Heart left ventricle (tissue), 16 donors: ENCODE results near the gene KRT76. TPM values are rescaled to one million over a fixed set of nuclear protein-coding genes. Genes with fewer than 3 reads are reported as not detected.

Source experiments
- ATAC-seq, 4 donors: fragments of 200-7000 bp; cut with Tn5 transposase; one replicate each; pipeline ENCODE4 v1.9.1; 2020 to 2022; ENCODE audit warnings: moderate library complexity in 4 of 4, mild to moderate bottlenecking in 3 of 4, moderate number of reproducible peaks in 1 of 4
- DNase-seq, 5 donors: peaks; one replicate each; pipeline ENCODE4 v3.0.0-alpha.2; 2020
- H3K27ac ChIP-seq, 12 donors: fragments of 200-600 bp; sonication (generic) in 4 of 12; one replicate each; pipeline versions ENCODE4 v1.5.0 to v1.8.0; 2016 to 2022; ENCODE audit warnings: mild to moderate bottlenecking in 2 of 12
- H3K27me3 ChIP-seq, 9 donors: fragments of 200-600 bp; sonication (generic) in 2 of 9; one replicate each; pipeline versions ENCODE4 v1.5.1 to v1.8.0; 2016 to 2022; ENCODE audit warnings: mild to moderate bottlenecking in 3 of 9
- H3K36me3 ChIP-seq, 9 donors: fragments of 200-600 bp; sonication (generic) in 2 of 9; one replicate each; pipeline versions ENCODE4 v1.5.0 to v1.8.0; 2018 to 2022; ENCODE audit warnings: mild to moderate bottlenecking in 2 of 9
- H3K4me1 ChIP-seq, 12 donors: fragments of 200-600 bp; sonication (generic) in 4 of 12; one replicate each; pipeline versions ENCODE4 v1.5.0 to v1.8.0; 2016 to 2022; ENCODE audit warnings: mild to moderate bottlenecking in 3 of 12
- H3K4me3 ChIP-seq, 12 donors: fragments of 200-600 bp; sonication (generic) in 4 of 12; one replicate each; pipeline versions ENCODE4 v1.5.0 to v1.8.0; 2017 to 2022; ENCODE audit warnings: mild to moderate bottlenecking in 9 of 12, moderate library complexity in 4 of 12
- H3K9me3 ChIP-seq, 12 donors: fragments of 200-600 bp; sonication (generic) in 4 of 12; one replicate each; pipeline versions ENCODE4 v1.5.0 to v1.8.0; 2016 to 2022; ENCODE audit warnings: mild to moderate bottlenecking in 1 of 12
- POLR2A ChIP-seq, 2 donors: fragments of 450-650 bp; IDR thresholded peaks; one replicate each; pipeline ENCODE4 v1.6.1; 2017; ENCODE audit warnings: antibody characterized with exemption in 2 of 2, mild to moderate bottlenecking in 2 of 2, moderate library complexity in 2 of 2
- WGBS, 4 donors: extraction: QIAGEN DNeasy Blood & Tissue Kit in 2 of 4; methylation state at CpG; one replicate each; pipeline versions ENCODE4 v1.1.5 to v1.1.7; 2013 to 2018; 5-methylcytosine and 5-hydroxymethylcytosine counted together
- intact Hi-C, 10 donors: fragments of 100-400 bp; cut with DNase I; formaldehyde crosslinking; loops; one replicate each; pipeline versions ENCODE4 v1.11.1 to v1.14.2; 2022
- polyA plus RNA-seq, 2 donors: library from polyadenylated mRNA; stranded (reverse); fragments of 200-250 nt; gene quantifications; one replicate each; pipeline ENCODE4 v1.2.3, GENCODE V29; 2013
- total RNA-seq, 9 donors: library from RNA; depleted of rRNA in 2 of 9; stranded (reverse); fragments of >200 nt in 2 of 9; fragmentation: NEBNext Ultra II Directional in 3 of 9; extraction: Animal tissue kit (Norgen Biotek cat#: 25700) in 3 of 9; gene quantifications; one replicate each; pipeline versions ENCODE4 v1.1.0 to v1.2.4, GENCODE V29; 2016 to 2023
- TF ChIP-seq, protein P1 (sequence below), 12 donors: fragments of 200-600 bp; sonication (generic) in 4 of 12; IDR thresholded peaks; one replicate each; pipeline versions ENCODE4 v1.5.0 to v1.8.0; 2018 to 2022; ENCODE audit warnings: antibody characterized with exemption in 12 of 12, mild to moderate bottlenecking in 5 of 12
- donor health status: ischemic (EF 13 %, LVEDD 7.1; RV severe dilation, severe dysfunction).
- donor health status: healthy with polysubstance abuse.
- donor health status: DM: no; HTN: yes; CAD: no.
- donor health status: DM: no; HTN: no; CAD: no.
- donor health status: ischemic (EF 25% LVEDD 6.9; RV normal size, moderate dysfunction).
- donor health status: ischemic (EF 25% LVEDD 5.7; RV mildly dilated, moderate dysfunction).
- donor health status: healthy.
- donor health status: DM: yes; HTN: yes; CAD: no.
- donor health status: ischemic (EF 35%, LVEDD 5.7; RV mildly dilated, moderate dysfunction).
- donor health status: nonischemic (EF 11% LVEDD 7.7; RV severe dilation, severe dysfunction).
- donor health status: DM: yes; HTN: yes; CAD: no.
- donor health status: PGD.
- donor health status: ischemic (EF 29% LVEDD 5.4; RV normal size, mild dysfunction).
- donor health status: nonischemic (EF 23%, LVEDD 6.1; RV moderate dilation, normal function).

The KRT76 gene
- total and polyA plus RNA-seq, 11 donors: not detected

- intact Hi-C loops: no loop called here
- no peak overlapping the region for H3K4me3 ChIP-seq
- ATAC-seq (no peak), DNase-seq (no peak)
- peaks cover 0 to 28% (median 0%) of the 10 kb centered on the region in 9 donors for H3K27me3 ChIP-seq
- H3K36me3 ChIP-seq: no peaks in the 10 kb centered on the region
- H3K4me1 ChIP-seq: no peaks in the 10 kb centered on the region
- TF ChIP-seq POLR2A (IDR thresholded peaks at IDR 0.05): no peak
- TF ChIP-seq, protein P1, sequence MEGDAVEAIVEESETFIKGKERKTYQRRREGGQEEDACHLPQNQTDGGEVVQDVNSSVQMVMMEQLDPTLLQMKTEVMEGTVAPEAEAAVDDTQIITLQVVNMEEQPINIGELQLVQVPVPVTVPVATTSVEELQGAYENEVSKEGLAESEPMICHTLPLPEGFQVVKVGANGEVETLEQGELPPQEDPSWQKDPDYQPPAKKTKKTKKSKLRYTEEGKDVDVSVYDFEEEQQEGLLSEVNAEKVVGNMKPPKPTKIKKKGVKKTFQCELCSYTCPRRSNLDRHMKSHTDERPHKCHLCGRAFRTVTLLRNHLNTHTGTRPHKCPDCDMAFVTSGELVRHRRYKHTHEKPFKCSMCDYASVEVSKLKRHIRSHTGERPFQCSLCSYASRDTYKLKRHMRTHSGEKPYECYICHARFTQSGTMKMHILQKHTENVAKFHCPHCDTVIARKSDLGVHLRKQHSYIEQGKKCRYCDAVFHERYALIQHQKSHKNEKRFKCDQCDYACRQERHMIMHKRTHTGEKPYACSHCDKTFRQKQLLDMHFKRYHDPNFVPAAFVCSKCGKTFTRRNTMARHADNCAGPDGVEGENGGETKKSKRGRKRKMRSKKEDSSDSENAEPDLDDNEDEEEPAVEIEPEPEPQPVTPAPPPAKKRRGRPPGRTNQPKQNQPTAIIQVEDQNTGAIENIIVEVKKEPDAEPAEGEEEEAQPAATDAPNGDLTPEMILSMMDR (IDR thresholded peaks at IDR 0.05): no peak
- 73 to 84% (median 79%) methylated on average over 11 to 16 of the region's 16 CpGs for WGBS, 4 donors
- no peak overlapping the region for H3K27ac ChIP-seq
- no peaks in the 10 kb centered on the region for H3K9me3 ChIP-seq
Measured at GRCh38 chr12:52822771-52823510, 45.8 kb upstream of the KRT76 start.

DNA sequence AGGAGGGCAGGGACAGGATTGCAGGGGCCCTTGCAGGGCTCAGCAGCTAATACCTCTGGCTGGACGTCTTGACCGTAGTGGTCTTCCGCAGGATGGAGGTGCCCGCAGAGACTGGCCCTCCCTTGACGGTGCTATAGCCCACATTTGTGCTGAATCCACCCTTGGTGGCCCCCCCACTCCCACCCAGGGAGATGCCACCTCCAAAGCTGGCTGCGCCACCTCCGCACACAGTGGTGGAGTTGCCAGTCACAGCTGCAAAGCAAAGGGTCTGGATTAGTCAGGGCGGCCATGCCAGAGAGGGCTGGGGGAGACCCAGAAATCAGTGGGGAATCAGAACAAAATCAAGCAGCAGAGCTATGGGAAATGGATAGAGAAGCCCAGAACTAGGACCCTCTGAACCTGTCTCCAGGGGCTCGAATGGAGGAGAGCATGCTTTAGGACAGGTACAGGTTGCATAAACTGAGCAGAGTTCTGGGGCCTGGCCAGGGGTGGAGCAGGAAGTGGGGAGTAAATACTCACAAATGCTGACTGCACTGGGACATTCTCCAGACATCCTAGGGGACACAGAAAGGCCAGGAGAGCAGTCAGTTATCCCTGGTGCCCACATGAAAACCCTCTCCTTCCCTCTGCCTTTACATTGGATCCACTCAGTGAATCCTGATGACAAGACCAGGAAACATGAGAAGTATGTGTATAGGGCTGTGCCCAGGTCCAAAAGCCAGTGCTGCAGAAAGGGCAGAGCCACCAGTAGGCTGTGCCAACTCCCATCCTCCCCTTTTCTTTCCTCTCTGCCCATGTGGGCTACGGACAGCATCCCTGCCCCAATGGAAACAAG, 44.9 kb upstream of the KRT76 start:
- H3K4me3 ChIP-seq: no peak overlapping the region
- intact Hi-C loops: no loop called here
- no peak overlapping the region for H3K27ac ChIP-seq
- TF ChIP-seq, protein P1 (IDR thresholded peaks at IDR 0.05): no peak
- no peak for TF ChIP-seq POLR2A (IDR thresholded peaks at IDR 0.05)
- WGBS, 4 donors: 78 to 87% (median 82%) methylated on average over 10 of the region's 10 CpGs
- no peaks in the 10 kb centered on the region for H3K36me3 ChIP-seq
- DNase-seq: no peak
- no peaks in the 10 kb centered on the region for H3K9me3 ChIP-seq
- ATAC-seq: no peak
- no peaks in the 10 kb centered on the region for H3K4me1 ChIP-seq
- peaks cover 0 to 36% (median 0%) of the 10 kb centered on the region in 9 donors for H3K27me3 ChIP-seq

- WGBS, 4 donors: 82 to 90% (median 86%) methylated on average over 4 of the region's 4 CpGs
Measured at GRCh38 chr12:52821071-52821730, 44.1 kb upstream of the KRT76 start.

More at GRCh38 chr12:52821071-52821730, 44.1 kb upstream of the KRT76 start:
- DNase-seq (no peak), ATAC-seq (no peak)
- Histone ChIP-seq H3K4me3 (no peak overlapping the region), H3K9me3 (no peaks in the 10 kb centered on the region), H3K27ac (no peak overlapping the region), H3K36me3 (no peaks in the 10 kb centered on the region), H3K4me1 (no peaks in the 10 kb centered on the region), H3K27me3 (peaks cover 0 to 36% (median 0%) of the 10 kb centered on the region in 9 donors)
- intact Hi-C loops: no loop called here
- no peak for TF ChIP-seq POLR2A (IDR thresholded peaks at IDR 0.05)
- TF ChIP-seq, protein P1 (IDR thresholded peaks at IDR 0.05): no peak
